Fibroblast of villous mesenchyme (primary cell): ENCODE measurements around the gene SYNGR4. TPM values are rescaled to one million over a fixed set of nuclear protein-coding genes. Genes with fewer than 3 reads are reported as not detected.

Source experiments
- DNase-seq: peaks from one replicate; pipeline ENCODE4 v3.0.0-alpha.2; 2010; ENCODE audit warnings: low read depth
- H3K4me3 ChIP-seq: 2 replicates; pipeline ENCODE4 v1.5.1; 2011; ENCODE audit warnings: low read depth, mild to moderate bottlenecking, low read length
- CTCF ChIP-seq: IDR thresholded peaks from 2 replicates; pipeline ENCODE4 v1.5.1; 2012; ENCODE audit warnings: low read depth, mild to moderate bottlenecking, low read length; ENCODE audit not compliant: insufficient read depth
- total RNA-seq: library from RNA; depleted of rRNA; stranded (reverse); fragments of >200 nt; gene quantifications from 2 replicates; pipeline ENCODE4 v1.2.3, GENCODE V29; 2012

SYNGR4 gene
- total RNA-seq, 1 donor: not detected

GRCh38 chr19:48341515-48342413 lies 22.4 kb upstream of the SYNGR4 start:
- no peak overlapping the region for H3K4me3 ChIP-seq
- TF ChIP-seq CTCF: no peak
- DNase-seq: no peak

GRCh38 chr19:48342414-48342738 lies 21.8 kb upstream of the SYNGR4 start:
- H3K4me3 ChIP-seq: no peak overlapping the region
- no peak for TF ChIP-seq CTCF
- DNase-seq: no peak

GRCh38 chr19:48342841-48343540 lies 21.2 kb upstream of the SYNGR4 start:
- no peak overlapping the region for H3K4me3 ChIP-seq
- DNase-seq: peak; percentile 47
- TF ChIP-seq CTCF: no peak

GRCh38 chr19:48344892-48345291 lies 19.3 kb upstream of the SYNGR4 start:
- no peak for TF ChIP-seq CTCF
- DNase-seq: no peak
- no peak overlapping the region for H3K4me3 ChIP-seq

GRCh38 chr19:48346191-48346590 lies 18.0 kb upstream of the SYNGR4 start:
- peak; percentile 21 for DNase-seq
- no peak overlapping the region for H3K4me3 ChIP-seq
- no peak for TF ChIP-seq CTCF

- H3K4me3 ChIP-seq: no peak overlapping the region
- DNase-seq: peak; percentile 19
- TF ChIP-seq CTCF: no peak
These were observed 16.1 kb upstream of the SYNGR4 start for GRCh38 chr19:48348045-48348444.
